Ramos (cell line): ENCODE results near the gene DPP8.

Experiments used
- in situ Hi-C: fragments of 300-500 bp; cut with MboI; formaldehyde crosslinking; loops from one replicate; pipeline ENCODE4 v1.14.3; 2022; ENCODE audit warnings: low sequenced_read_pairs; ENCODE audit not compliant: unreplicated experiment

The DPP8 gene

DNA sequence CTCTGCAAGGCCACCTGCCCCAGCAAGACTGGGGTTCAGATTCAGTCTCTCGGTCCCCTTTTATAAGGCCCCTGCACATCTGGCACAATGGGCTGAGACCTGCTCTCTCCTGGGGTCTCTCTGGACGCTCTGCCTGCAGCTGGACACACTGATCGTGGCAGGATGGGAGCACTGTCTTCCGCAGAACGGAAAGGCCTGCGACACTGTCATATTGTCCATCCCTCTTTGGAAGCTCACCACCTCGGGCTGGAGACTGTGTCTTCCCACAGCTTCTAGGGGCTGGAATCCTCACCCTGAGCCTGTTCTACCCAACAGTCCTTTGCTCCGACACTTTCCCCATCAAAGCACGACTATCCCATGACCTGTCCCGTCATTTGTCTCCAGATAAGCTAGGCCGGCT lies 83.3 kb downstream of the DPP8 start:
- in situ Hi-C loops: no loop called here

DNA sequence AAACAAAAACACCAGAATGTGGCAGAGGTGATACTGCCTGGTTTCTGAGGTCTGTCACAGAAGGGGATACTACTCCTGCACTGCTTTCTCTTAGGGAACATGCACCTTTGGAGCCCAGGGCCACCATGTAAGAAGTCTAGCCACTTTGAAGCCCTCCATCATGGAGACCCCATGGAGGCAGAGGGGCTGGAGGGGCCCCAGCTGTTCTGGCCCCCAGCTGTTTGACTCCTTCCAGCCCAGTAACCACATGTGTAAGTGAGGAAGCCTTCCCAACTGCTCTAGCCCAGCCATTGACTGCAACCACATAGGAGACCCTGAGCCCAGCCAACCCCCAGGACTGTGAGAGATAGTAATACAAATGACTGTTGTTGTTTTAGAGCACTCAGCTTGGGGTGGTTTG lies 85.8 kb downstream of the DPP8 start:
- in situ Hi-C loops: no loop called here

GRCh38 chr15:65426216-65426853 lies 91.2 kb downstream of the DPP8 start:
- in situ Hi-C loops: no loop called here

- in situ Hi-C loops: no loop called here
Measured at GRCh38 chr15:65424683-65425082, 92.8 kb downstream of the DPP8 start.

DNA sequence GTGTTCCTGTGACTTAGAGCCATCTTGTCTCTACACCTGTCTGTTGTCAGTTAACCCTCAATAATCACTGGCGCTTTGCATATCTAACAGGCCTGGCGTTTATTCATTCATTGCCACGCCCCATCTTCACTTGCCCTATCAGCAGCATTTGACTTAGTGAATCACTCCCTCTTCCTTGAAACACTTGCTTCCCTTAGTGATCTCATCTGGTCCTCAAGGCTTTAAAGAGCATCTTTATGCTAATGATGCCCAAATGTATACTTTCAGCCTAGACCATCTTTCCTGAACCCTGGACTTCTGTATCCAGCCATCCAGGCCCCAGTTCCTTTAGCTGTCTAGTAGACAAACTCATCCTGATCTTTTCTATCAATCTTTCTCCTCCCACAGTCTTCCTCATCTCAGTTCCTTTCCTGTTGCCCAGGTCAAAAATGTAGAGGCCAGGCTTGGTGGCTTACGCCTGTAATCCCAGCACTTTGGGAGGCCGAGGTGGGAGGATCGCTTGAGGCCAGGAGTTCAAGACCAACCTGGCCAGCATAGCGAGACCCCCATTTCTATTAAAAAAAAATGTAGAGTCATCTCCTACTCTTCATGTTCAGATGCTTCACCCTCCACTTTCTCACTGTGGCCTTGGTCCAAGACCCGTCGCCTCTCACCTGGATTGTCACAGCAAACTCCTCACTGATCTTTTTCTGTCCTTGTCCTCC lies 93.4 kb downstream of the DPP8 start:
- in situ Hi-C loops: no loop called here

GRCh38 chr15:65423150-65423975 lies 94.1 kb downstream of the DPP8 start:
- in situ Hi-C loops: no loop called here

DNA sequence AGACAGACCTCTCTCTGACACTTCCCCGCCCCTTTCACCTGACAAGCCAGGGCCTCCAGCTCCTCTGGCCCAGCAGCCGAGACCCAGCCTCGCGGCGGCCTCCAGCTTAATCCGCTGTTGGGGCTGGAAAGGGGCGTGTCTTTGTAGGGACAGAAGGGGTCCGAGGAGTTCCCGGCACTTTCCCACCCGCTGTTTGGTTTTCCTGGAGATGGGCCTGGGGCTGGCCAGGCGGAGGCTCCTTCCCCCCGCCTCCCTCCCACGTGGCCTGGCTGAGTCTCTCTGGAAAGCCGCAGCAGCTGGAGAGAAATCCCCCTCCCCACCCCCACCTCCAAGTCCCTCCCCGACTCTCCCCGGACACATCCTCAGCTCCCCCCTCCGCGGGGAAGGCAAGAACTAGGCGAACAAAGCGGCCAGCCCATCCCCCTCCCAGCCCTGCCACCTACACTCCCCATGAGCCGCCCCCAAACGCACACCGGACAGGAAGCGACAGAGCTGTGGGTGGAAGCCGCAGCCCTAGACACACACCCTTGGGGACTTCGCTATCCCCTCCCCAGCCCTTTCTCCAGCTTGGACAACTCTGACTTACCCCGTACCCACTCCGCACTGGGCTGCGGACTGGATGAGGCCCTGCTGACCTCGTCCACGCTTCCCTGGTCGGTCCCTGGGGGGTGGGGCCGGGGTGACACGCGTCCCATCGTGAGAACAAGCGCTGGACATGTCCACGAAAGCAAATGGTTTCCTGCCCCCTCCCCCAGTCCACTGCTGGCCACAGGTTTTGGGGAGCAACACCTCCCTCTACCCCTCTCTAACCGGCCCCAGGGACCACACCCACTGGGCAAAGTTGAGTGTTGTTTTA lies 95.9 kb downstream of the DPP8 start:
- in situ Hi-C loops: no loop called here

GRCh38 chr15:65420975-65421359 lies 96.5 kb downstream of the DPP8 start:
- in situ Hi-C loops: no loop called here

GRCh38 chr15:65418596-65418995 lies 98.9 kb downstream of the DPP8 start:
- in situ Hi-C loops: no loop called here

DNA sequence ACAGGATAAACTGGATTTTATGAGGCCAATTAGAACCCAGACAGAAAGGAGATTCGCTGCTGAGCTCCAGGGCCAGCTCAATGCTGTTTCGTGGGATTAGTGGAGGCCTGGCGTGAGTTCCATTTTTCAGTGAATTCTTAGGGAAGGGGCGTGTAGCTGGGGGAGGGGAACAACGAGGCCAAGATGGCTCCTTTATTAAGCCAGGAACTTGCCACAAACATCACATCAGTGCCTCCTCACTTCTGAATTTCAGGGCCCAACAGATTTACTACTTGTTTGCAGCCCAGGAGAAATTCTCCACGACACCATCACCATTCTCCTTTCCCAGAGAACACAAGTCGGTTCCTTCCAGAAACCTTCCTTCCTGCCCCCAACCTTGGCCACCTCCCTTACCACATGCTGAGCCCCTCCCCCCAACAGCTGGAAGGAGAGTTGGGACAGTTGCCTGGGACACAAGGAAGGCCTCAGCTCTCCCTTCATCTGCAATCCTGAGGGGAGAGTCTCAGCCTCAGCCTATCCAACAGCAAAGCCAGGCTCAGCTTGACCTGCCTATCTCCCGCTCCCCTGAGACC lies 100.6 kb downstream of the DPP8 start:
- in situ Hi-C loops: no loop called here

- in situ Hi-C loops: no loop called here
Measured at GRCh38 chr15:65414841-65415621, 102.5 kb downstream of the DPP8 start.

DNA sequence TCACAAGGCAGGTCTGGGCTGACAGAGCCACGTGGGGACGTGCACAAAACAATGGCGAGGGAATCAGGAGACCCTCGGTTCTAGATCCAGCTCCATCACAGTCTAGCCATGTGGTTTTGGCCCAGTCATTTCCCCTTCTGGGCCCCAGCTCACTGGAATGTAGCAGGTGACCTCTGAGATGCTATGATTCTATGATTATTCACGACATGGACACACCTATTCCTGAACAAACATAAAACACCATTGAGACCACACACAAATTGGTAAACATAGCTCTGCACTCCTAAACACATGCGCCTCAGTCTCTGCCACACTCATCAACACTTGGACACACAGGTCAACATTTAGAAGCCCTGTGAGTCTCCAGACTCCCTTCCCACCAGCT lies 103.7 kb downstream of the DPP8 start:
- in situ Hi-C loops: no loop called here

- in situ Hi-C loops: no loop called here
Measured at GRCh38 chr15:65413051-65413759, 104.3 kb downstream of the DPP8 start.

DNA sequence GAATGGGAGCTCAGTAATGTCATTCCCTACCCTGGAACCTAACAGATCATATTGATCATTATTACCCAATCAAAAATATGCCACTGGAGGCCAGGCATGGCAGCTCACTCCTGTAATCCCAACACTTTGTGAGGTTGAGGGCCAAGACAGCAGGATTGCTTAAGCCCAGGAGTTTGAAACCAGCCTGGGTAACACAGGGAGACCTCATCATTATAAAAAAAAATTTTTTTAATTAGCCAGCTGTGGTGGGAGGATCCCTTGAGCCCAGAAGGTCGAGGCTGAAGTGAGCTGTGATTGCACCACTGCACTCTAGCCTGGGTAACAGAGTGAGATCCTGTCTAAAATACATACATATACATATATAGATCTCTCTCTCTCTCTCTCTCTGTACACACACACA lies 104.9 kb downstream of the DPP8 start:
- in situ Hi-C loops: no loop called here

- in situ Hi-C loops: no loop called here
Measured at GRCh38 chr15:65411465-65412071, 105.9 kb downstream of the DPP8 start.

DNA sequence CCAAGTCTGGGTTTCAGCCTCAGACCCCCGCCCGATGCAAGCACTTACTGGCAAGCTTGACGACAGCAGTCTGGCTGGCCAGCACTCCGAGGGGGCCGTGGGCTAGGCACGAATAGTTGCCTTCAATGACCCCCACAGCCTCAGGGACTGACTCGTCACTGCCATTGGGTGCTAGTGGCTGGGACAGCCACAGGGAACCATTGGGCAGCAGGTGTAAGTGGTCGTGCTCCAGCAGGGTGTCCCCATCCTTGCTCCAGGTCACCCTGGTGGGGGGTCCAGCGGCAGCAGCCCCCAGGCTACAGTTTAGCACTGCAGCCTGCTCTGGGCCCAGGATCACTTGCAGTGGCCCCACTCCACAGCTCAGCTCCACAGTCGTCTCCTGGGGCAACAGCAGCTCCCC lies 106.5 kb downstream of the DPP8 start:
- in situ Hi-C loops: no loop called here

DNA sequence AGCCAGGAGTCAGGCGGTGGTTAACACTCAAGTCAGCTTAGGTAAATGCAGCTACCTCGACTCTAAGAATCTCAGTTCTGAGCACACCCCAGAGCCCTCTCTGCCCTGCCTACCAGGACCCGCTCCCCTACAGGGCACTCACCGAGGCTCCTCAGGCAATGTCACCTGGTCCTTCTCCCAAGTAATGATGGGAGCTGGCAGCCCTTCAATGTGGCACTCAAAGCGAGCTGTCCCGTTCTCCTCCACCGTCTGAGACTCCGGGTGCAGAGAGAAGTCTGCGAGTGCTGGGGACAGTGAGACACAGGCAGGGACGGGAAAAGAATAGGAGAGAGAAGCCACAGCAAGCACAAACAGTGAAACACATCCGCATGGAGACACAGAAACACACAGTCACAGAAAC lies 107.5 kb downstream of the DPP8 start:
- in situ Hi-C loops: no loop called here

DNA sequence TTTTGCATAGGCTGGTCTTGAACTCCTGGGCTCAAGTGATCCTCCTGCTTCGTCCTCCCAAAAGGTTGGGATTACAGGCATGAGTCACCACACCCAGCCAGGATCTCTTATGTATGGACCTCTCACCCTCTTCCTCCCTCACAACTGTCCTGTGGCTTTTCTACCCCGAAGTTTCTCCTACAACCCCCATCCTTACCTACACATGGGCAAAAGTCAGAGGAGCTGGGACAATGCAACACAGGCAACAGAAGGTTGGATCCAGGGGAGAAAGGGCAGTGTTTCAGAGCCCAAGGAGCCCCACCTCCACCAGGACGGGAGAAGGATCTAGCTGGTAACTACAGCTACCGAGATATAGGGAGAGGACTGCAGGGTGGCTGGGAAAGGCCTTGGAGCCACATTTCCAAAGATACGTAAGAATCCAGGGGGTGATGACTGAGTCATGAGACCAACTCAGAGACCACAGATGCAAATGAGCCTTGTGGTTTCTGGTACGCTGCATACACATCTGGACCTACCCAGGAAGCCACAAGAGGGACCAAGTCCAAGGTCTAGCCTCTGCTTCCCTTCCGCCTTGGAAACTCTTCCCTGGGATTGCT lies 108.4 kb downstream of the DPP8 start:
- in situ Hi-C loops: no loop called here
